SK-N-SH (cell line): ENCODE measurements around the gene SEC16A. TPM values are rescaled to one million over a fixed set of nuclear protein-coding genes. Genes with fewer than 3 reads are reported as not detected.
A peak's percentile ranks its signal among the peaks of the same experiment; 100 is the strongest.

Experiments
- CTCF ChIA-PET: fragments of 300-600, 350-600 bp; formaldehyde crosslinking; extraction: SDS; loops from one replicate; lab custom pipeline; 2021; lab: Yijun Ruan, JAX
- POLR2A ChIA-PET: fragments of 350-600 bp; sonication (Branson Sonifier 250); formaldehyde crosslinking; extraction: SDS; loops from one replicate; lab custom pipeline; 2020; ENCODE audit warnings: antibody characterized with exemption, inconsistent platforms; lab: Yijun Ruan, JAX
- DNase-seq: peaks from one replicate; pipeline ENCODE4 v3.0.0; 2012
- H2AFZ ChIP-seq: fragments of 200-600 bp; sonication (generic); 2 replicates; pipeline ENCODE4 v1.8.1; 2016; ENCODE audit warnings: antibody characterized with exemption, mild to moderate bottlenecking, low read depth
- H3F3A ChIP-seq: fragments of 200-600 bp; sonication (generic); replicated peaks from 2 replicates; pipeline ENCODE3; 2016; ENCODE audit warnings: antibody characterized with exemption, mild to moderate bottlenecking; ENCODE audit not compliant: insufficient read depth
- H3K27ac ChIP-seq, 2 experiments: fragments of 200-500 bp in 1 of 2; fragments of 200-600 bp in 1 of 2; sonication (Bioruptor generic) in 1 of 2; sonication (generic), shearing (Covaris generic) in 1 of 2; 2 replicates each; pipeline versions ENCODE4 v1.5.1 to v1.6.1; 2014 to 2016; ENCODE audit warnings: low read depth in 2 of 2, inconsistent platforms in 1 of 2, low read length in 1 of 2, mild to moderate bottlenecking in 1 of 2, mixed read lengths in 1 of 2
- H3K27me3 ChIP-seq: fragments of 200-600 bp; sonication (generic), shearing (Covaris generic); 2 replicates; pipeline ENCODE4 v1.6.1; 2016; ENCODE audit warnings: mixed run types; ENCODE audit not compliant: insufficient read depth
- H3K36me3 ChIP-seq, 2 experiments: fragments of 200-500 bp in 1 of 2; fragments of 200-600 bp in 1 of 2; sonication (Bioruptor generic) in 1 of 2; sonication (generic) in 1 of 2; replicated peaks in 1 of 2; 2 replicates each; pipeline versions ENCODE3 to v1.5.1; 2014 to 2016; ENCODE audit warnings: low read length in 1 of 2, mild to moderate bottlenecking in 1 of 2; ENCODE audit not compliant: insufficient read depth in 2 of 2, control insufficient read depth in 1 of 2
- H3K4me1 ChIP-seq, 2 experiments: fragments of 200-500 bp in 1 of 2; fragments of 200-600 bp in 1 of 2; sonication (Bioruptor generic) in 1 of 2; sonication (generic), shearing (Covaris generic) in 1 of 2; 2 replicates each; pipeline versions ENCODE4 v1.5.1 to v1.6.1; 2014 to 2016; ENCODE audit warnings: low read depth in 1 of 2, low read length in 1 of 2, mixed run types in 1 of 2; ENCODE audit not compliant: insufficient read depth in 2 of 2, control insufficient read depth in 1 of 2
- H3K4me2 ChIP-seq: fragments of 200-600 bp; sonication (generic), shearing (Covaris generic); 2 replicates; pipeline ENCODE4 v1.6.1; 2017; ENCODE audit warnings: mixed run types
- H3K4me3 ChIP-seq, 2 experiments: fragments of 200-500 bp in 1 of 2; fragments of 200-600 bp in 1 of 2; sonication (Bioruptor generic) in 1 of 2; sonication (generic), shearing (Covaris generic) in 1 of 2; 2 replicates each; pipeline versions ENCODE4 v1.5.1 to v1.8.1; 2014 to 2016; ENCODE audit warnings: low read depth in 2 of 2, inconsistent platforms in 1 of 2, low read length in 1 of 2, mild to moderate bottlenecking in 1 of 2, mixed read lengths in 1 of 2, moderate library complexity in 1 of 2
- H3K79me2 ChIP-seq: fragments of 200-600 bp; sonication (generic); 2 replicates; pipeline ENCODE4 v1.8.1; 2017; ENCODE audit warnings: mild to moderate bottlenecking; ENCODE audit not compliant: insufficient read depth
- H3K9ac ChIP-seq: fragments of 200-600 bp; sonication (generic); 2 replicates; pipeline ENCODE4 v1.6.1; 2017; ENCODE audit warnings: mixed run types
- H3K9me2 ChIP-seq: fragments of 200-600 bp; sonication (generic); 2 replicates; pipeline ENCODE4 v1.6.1; 2017; ENCODE audit warnings: mixed run types
- H3K9me3 ChIP-seq: fragments of 200-600 bp; sonication (generic); 2 replicates; pipeline ENCODE4 v1.6.1; 2017; ENCODE audit warnings: mixed run types, mild to moderate bottlenecking, moderate library complexity
- H4K20me1 ChIP-seq: fragments of 200-600 bp; sonication (generic); 2 replicates; pipeline ENCODE4 v1.6.1; 2017; ENCODE audit warnings: mild to moderate bottlenecking, mixed run types; ENCODE audit not compliant: insufficient read depth
- CHD2 ChIP-seq: fragments of 150-350 bp; IDR thresholded peaks from 2 replicates; pipeline ENCODE4 v1.6.1; 2018; ENCODE audit warnings: low read length; ENCODE audit not compliant: partially characterized antibody
- ELF1 ChIP-seq: IDR thresholded peaks from 2 replicates; pipeline ENCODE4 v1.4.0; 2012
- EP300 ChIP-seq, 2 experiments: IDR thresholded peaks; 2 replicates each; pipeline versions ENCODE4 v1.4.0 to v1.6.1; 2012; ENCODE audit warnings: borderline replicate concordance in 1 of 2, low read depth in 1 of 2, low read length in 1 of 2
- EZH2phosphoT487 ChIP-seq: fragments of 200-600 bp; sonication (generic); IDR thresholded peaks from 2 replicates; pipeline ENCODE4 v1.6.1; 2017; ENCODE audit warnings: low read depth, mixed run types, mild to moderate bottlenecking, antibody characterized with exemption, moderate library complexity, borderline replicate concordance
- FOXM1 ChIP-seq: IDR thresholded peaks from 2 replicates; pipeline ENCODE4 v1.4.0; 2012; ENCODE audit warnings: low read depth, mild to moderate bottlenecking
- GABPA ChIP-seq: IDR thresholded peaks from 2 replicates; pipeline ENCODE4 v1.4.0; 2012; ENCODE audit warnings: low read depth, mild to moderate bottlenecking
- MAX ChIP-seq: IDR thresholded peaks from 2 replicates; pipeline ENCODE4 v1.4.0; 2012; ENCODE audit warnings: low read depth
- MXI1 ChIP-seq: IDR thresholded peaks from 2 replicates; pipeline ENCODE4 v1.6.1; 2012; ENCODE audit warnings: mild to moderate bottlenecking, low read depth, low read length, improper control_type of control experiment
- NFIC ChIP-seq: IDR thresholded peaks from 2 replicates; pipeline ENCODE4 v1.4.0; 2012; ENCODE audit warnings: borderline replicate concordance
- NRF1 ChIP-seq: IDR thresholded peaks from 2 replicates; pipeline ENCODE4 v1.6.1; 2012; ENCODE audit warnings: low read depth, mild to moderate bottlenecking, low read length
- RXRA ChIP-seq: IDR thresholded peaks from 2 replicates; pipeline ENCODE4 v1.4.0; 2012; ENCODE audit warnings: low read depth, mild to moderate bottlenecking, borderline replicate concordance
- SIN3A ChIP-seq: IDR thresholded peaks from 2 replicates; pipeline ENCODE4 v1.6.1; 2012; ENCODE audit warnings: low read depth, mild to moderate bottlenecking, low read length, moderate library complexity, borderline replicate concordance
- TAF1 ChIP-seq: IDR thresholded peaks from 2 replicates; pipeline ENCODE4 v1.6.1; 2012; ENCODE audit warnings: low read depth, mild to moderate bottlenecking, low read length, moderate library complexity, borderline replicate concordance
- TCF12 ChIP-seq: IDR thresholded peaks from 2 replicates; pipeline ENCODE4 v1.4.0; 2012
- TEAD4 ChIP-seq: IDR thresholded peaks from 2 replicates; pipeline ENCODE4 v1.4.0; 2012; ENCODE audit warnings: mild to moderate bottlenecking, borderline replicate concordance; ENCODE audit not compliant: insufficient read depth
- USF2 ChIP-seq: fragments of 150-350 bp; IDR thresholded peaks from 2 replicates; pipeline ENCODE4 v1.6.1; 2017; ENCODE audit warnings: antibody characterized with exemption, low read length, low read depth, borderline replicate concordance
- YY1 ChIP-seq: IDR thresholded peaks from 2 replicates; pipeline ENCODE4 v1.4.0; 2012; ENCODE audit warnings: low read depth, mild to moderate bottlenecking
- ZBTB33 ChIP-seq: IDR thresholded peaks from 2 replicates; pipeline ENCODE4 v1.4.0; 2012; ENCODE audit warnings: low read depth, borderline replicate concordance
- WGBS: methylation state at CpG from one replicate; pipeline ENCODE4 v1.1.6; 2017; ENCODE audit warnings: low lambda C conversion rate; 5-methylcytosine and 5-hydroxymethylcytosine counted together
- polyA plus RNA-seq, 3 experiments: library from polyadenylated mRNA; depleted of rRNA; stranded (reverse); fragments of >200 nt; gene quantifications; 2 replicates each; pipeline ENCODE4 v1.2.3, GENCODE V29; 2012

SEC16A gene
- polyA plus RNA-seq, 1 of the 3 experiments (the other 2 are of a cell fraction): 25.9 TPM

GRCh38 chr9:136527721-136528710 is 45.2 kb upstream of the SEC16A start:
- WGBS: 65% methylated on average over 23 of the region's 34 CpGs
- H3K9me2 ChIP-seq: no peaks in the 10 kb centered on the region
- peaks cover 0 to 9% of the 10 kb centered on the region in 2 experiments; a peak in 1 of 4 replicates for H3K4me1 ChIP-seq
- no peak for TF ChIP-seq EZH2phosphoT487
- TF ChIP-seq TCF12: no peak
- no peak for TF ChIP-seq FOXM1
- no peak for TF ChIP-seq ELF1
- TF ChIP-seq CHD2: peak; percentile 33
- no peak for TF ChIP-seq USF2
- no peak overlapping the region for H3K27ac ChIP-seq
- H4K20me1 ChIP-seq: peaks cover 61% of the 10 kb centered on the region
- ChIA-PET POLR2A (interaction anchor here (0.7 kb wide), 1 partner anchor 252 kb away, joined by 3 read pairs; no protein-coding TSS in a partner anchor), CTCF (interaction anchor here (0.8 to 2.5 kb wide), 5 partner anchors 11 to 103 kb away, joined by 3 to 9 read pairs (median 4); no protein-coding TSS in a partner anchor)
- no peaks in the 10 kb centered on the region for H3K36me3 ChIP-seq
- peaks cover 2% of the 10 kb centered on the region; the same call in 1 of the 2 replicates for H3K79me2 ChIP-seq
- no peak overlapping the region for H3K4me2 ChIP-seq
- no peak overlapping the region for H3K4me3 ChIP-seq
- DNase-seq: peak; percentile 86
- no peaks in the 10 kb centered on the region for H3K9me3 ChIP-seq
- H3F3A ChIP-seq: no peaks in the 10 kb centered on the region
- no peak overlapping the region for H3K9ac ChIP-seq
- no peaks in the 10 kb centered on the region for H3K27me3 ChIP-seq
- H2AFZ ChIP-seq: no peak overlapping the region

GRCh38 chr9:136527131-136527530 is 44.3 kb upstream of the SEC16A start:
- Histone ChIP-seq H3K4me1 (peaks cover 0 to 9% of the 10 kb centered on the region in 2 experiments; a peak in 1 of 4 replicates), H3F3A (no peaks in the 10 kb centered on the region), H3K36me3 (peaks cover 0 to 5% of the 10 kb centered on the region in 2 experiments), H3K9me3 (no peaks in the 10 kb centered on the region), H3K9ac (no peak overlapping the region), H2AFZ (no peak overlapping the region), H3K9me2 (no peaks in the 10 kb centered on the region), H3K4me2 (no peak overlapping the region), H3K79me2 (peaks cover 2% of the 10 kb centered on the region; the same call in 1 of the 2 replicates), H3K27me3 (no peaks in the 10 kb centered on the region), H4K20me1 (peaks cover 55% of the 10 kb centered on the region), H3K27ac (no peak overlapping the region), H3K4me3 (no peak overlapping the region)
- ChIA-PET CTCF (interaction anchor here (0.8 to 1.1 kb wide), 2 partner anchors 38 to 42 kb away, joined by 3 to 4 read pairs; no protein-coding TSS in a partner anchor), POLR2A (no interaction called here)
- WGBS: 95% methylated on average over 8 of the region's 20 CpGs
- TF ChIP-seq MXI1 (no peak), YY1 (no peak), EP300 (IDR thresholded peaks at IDR 0.05; ENCODE audit: borderline replicate concordance in 1 of 2, low read depth in 1 of 2, low read length in 1 of 2) (no peak), TEAD4 (no peak), ELF1 (no peak), MAX (no peak), TAF1 (no peak), GABPA (no peak), RXRA (no peak), SIN3A (no peak), NFIC (no peak), NRF1 (no peak), ZBTB33 (no peak)
- DNase-seq: no peak
